GM12878 (cell line): ENCODE measurements around the gene SMIM1. TPM values are rescaled to one million over a fixed set of nuclear protein-coding genes. Genes with fewer than 3 reads are reported as not detected.

Experiments used
- ATAC-seq: fragments of 200-7000 bp; cut with Tn5 transposase; 3 replicates; pipeline ENCODE4 v1.9.1; 2020; ENCODE audit warnings: mild to moderate bottlenecking, moderate library complexity
- BruUV-seq: library from RNA; stranded (reverse); fragments of 400-500 nt; replicated peaks from 2 replicates; lab custom pipeline; 2021; lab: Mats Ljungman, UMichigan
- CTCF ChIA-PET: fragments of 300-600 bp; sonication (Branson Sonifier 250); formaldehyde crosslinking; extraction: SDS; loops from one replicate; lab custom pipeline; 2021; ENCODE audit warnings: inconsistent platforms; lab: Yijun Ruan, JAX
- POLR2A ChIA-PET: fragments of 350-600 bp; formaldehyde crosslinking; extraction: SDS; loops from one replicate; lab custom pipeline; 2021; ENCODE audit warnings: inconsistent platforms; lab: Charles Lee
- RAD21 ChIA-PET: fragments of 300-600 bp; sonication (Branson Sonifier 250); formaldehyde crosslinking; loops from one replicate; lab custom pipeline; 2023; ENCODE audit warnings: antibody characterized with exemption; ENCODE audit not compliant: unreplicated experiment; lab: Charles Lee
- SMC1A ChIA-PET: fragments of 300-600 bp; sonication (Branson Sonifier 250); formaldehyde crosslinking; loops from one replicate; lab custom pipeline; 2023; ENCODE audit not compliant: unreplicated experiment, uncharacterized antibody; lab: Charles Lee
- DNase-seq: peaks from one replicate; pipeline ENCODE4 v3.0.0-alpha.2; 2011; ENCODE audit warnings: low read depth, low spot score
- FAIRE-seq: peaks from 3 replicates; lab custom pipeline; 2011; peaks lifted over from hg19 to GRCh38; lab: Jason Lieb, UNC
- H2AFZ ChIP-seq: 2 replicates; pipeline ENCODE4 v1.6.0; 2011; ENCODE audit warnings: low read depth, low read length, control low read depth; ENCODE audit not compliant: control insufficient read depth
- H3K27ac ChIP-seq: 2 replicates; pipeline ENCODE4 v1.5.1; 2011; ENCODE audit warnings: control low read depth; ENCODE audit not compliant: control insufficient read depth, insufficient read depth
- H3K27me3 ChIP-seq, 2 experiments: replicated peaks in 1 of 2; 2 replicates each; pipeline versions ENCODE4 v1.6.0 to v1.6.1; 2011; ENCODE audit warnings: low read length in 1 of 2; ENCODE audit not compliant: control insufficient read depth in 2 of 2, insufficient read depth in 2 of 2
- H3K36me3 ChIP-seq, 2 experiments: 2 replicates each; pipeline ENCODE4 v1.5.1; 2011; ENCODE audit warnings: low read length in 1 of 2; ENCODE audit not compliant: control insufficient read depth in 2 of 2, insufficient read depth in 2 of 2
- H3K4me1 ChIP-seq: 2 replicates; pipeline ENCODE4 v1.6.1; 2011; ENCODE audit warnings: mild to moderate bottlenecking, low read length, moderate library complexity, mixed read lengths; ENCODE audit not compliant: control insufficient read depth, insufficient read depth
- H3K4me2 ChIP-seq: 2 replicates; pipeline ENCODE4 v1.6.0; 2011; ENCODE audit warnings: control low read depth; ENCODE audit not compliant: control insufficient read depth, insufficient read depth
- H3K4me3 ChIP-seq: fragments of 200-600 bp; sonication (generic); 2 replicates; pipeline ENCODE4 v1.5.1; 2016
- H3K79me2 ChIP-seq: 2 replicates; pipeline ENCODE4 v1.6.0; 2011; ENCODE audit warnings: low read length; ENCODE audit not compliant: control insufficient read depth, insufficient read depth
- H3K9ac ChIP-seq: 2 replicates; pipeline ENCODE4 v1.8.0; 2011; ENCODE audit warnings: low read length, control low read depth, mixed read lengths; ENCODE audit not compliant: control insufficient read depth, insufficient read depth
- H3K9me3 ChIP-seq: replicated peaks from 3 replicates; pipeline ENCODE4 v1.5.1; 2011; ENCODE audit warnings: mild to moderate bottlenecking, low read length; ENCODE audit not compliant: control insufficient read depth, insufficient read depth
- H4K20me1 ChIP-seq: 2 replicates; pipeline ENCODE4 v1.6.0; 2011; ENCODE audit not compliant: control insufficient read depth, insufficient read depth
- ASH2L ChIP-seq: fragments of 300-600, 200-600 bp; sonication (generic); IDR thresholded peaks from 2 replicates; pipeline ENCODE4 v1.6.1; 2017; ENCODE audit warnings: low read depth, mild to moderate bottlenecking, borderline replicate concordance
- ATF7 ChIP-seq: fragments of 450-650 bp; IDR thresholded peaks from 2 replicates; pipeline ENCODE4 v1.6.1; 2016; ENCODE audit warnings: low read depth, mild to moderate bottlenecking
- BCL3 ChIP-seq: IDR thresholded peaks from 2 replicates; pipeline ENCODE4 v1.6.1; 2011; ENCODE audit warnings: borderline replicate concordance, low read depth, mild to moderate bottlenecking, moderate library complexity, low read length; ENCODE audit not compliant: insufficient read depth, poor library complexity, severe bottlenecking
- BRCA1 ChIP-seq: IDR thresholded peaks from 2 replicates; pipeline ENCODE4 v1.6.1; 2011; ENCODE audit warnings: low read depth, low read length, improper control_type of control experiment
- MYB ChIP-seq: fragments of 150-350 bp; IDR thresholded peaks from 2 replicates; pipeline ENCODE4 v1.6.1; 2014; ENCODE audit warnings: mild to moderate bottlenecking, low read depth, low read length, borderline replicate concordance
- PBX3 ChIP-seq: IDR thresholded peaks from 2 replicates; pipeline ENCODE4 v1.6.1; 2011; ENCODE audit warnings: mild to moderate bottlenecking, low read depth, low read length, moderate library complexity; ENCODE audit not compliant: insufficient replicate concordance
- SREBF1 ChIP-seq: IDR thresholded peaks from 2 replicates; pipeline ENCODE4 v1.6.1; 2012; ENCODE audit warnings: mild to moderate bottlenecking, low read length
- ZNF207 ChIP-seq: fragments of 450-650 bp; IDR thresholded peaks from 2 replicates; pipeline ENCODE4 v1.6.1; 2014; ENCODE audit warnings: antibody characterized with exemption, mild to moderate bottlenecking, borderline replicate concordance
- ZSCAN29 ChIP-seq: fragments of 450-650 bp; IDR thresholded peaks from 2 replicates; pipeline ENCODE4 v1.6.1; 2017; ENCODE audit warnings: mild to moderate bottlenecking, moderate library complexity
- WGBS: methylation state at CpG from one replicate; pipeline ENCODE4 v1.1.6; 2016; ENCODE audit warnings: low lambda C conversion rate; ENCODE audit not compliant: insufficient replicate concordance, insufficient coverage; ENCODE audit errors: missing lambda C conversion rate; 5-methylcytosine and 5-hydroxymethylcytosine counted together
- in situ Hi-C: fragments of 300-500 bp; cut with MboI; formaldehyde crosslinking; loops from 9 replicates; pipeline ENCODE4 v1.14.3; 2018; ENCODE audit warnings: mixed read lengths
- intact Hi-C: fragments of 100-400 bp; cut with micrococcal nuclease; formaldehyde crosslinking; loops from one replicate; pipeline ENCODE4 v1.14.2; 2022; ENCODE audit not compliant: unreplicated experiment
- polyA plus RNA-seq, 11 experiments: library from polyadenylated mRNA; depleted of rRNA in 4 of 11; unstranded in 6 of 11; stranded (reverse) in 5 of 11; fragments of >200 nt; fragmentation: Nextera tagmentation in 4 of 11; fragmentation: Illumina TruSeq in 1 of 11; extraction: Ambion mirVana in 4 of 11; extraction: Trizol in 1 of 11; gene quantifications; 1 replicate in 1 of 11; 2 replicates in 10 of 11; pipeline versions ENCODE4 v1.2.1 to v1.2.3, GENCODE V29; 2011 to 2016; ENCODE audit warnings: inconsistent platforms in 2 of 11, missing spikeins in 2 of 11, low read depth in 1 of 11
- total RNA-seq, 4 experiments: library from RNA; depleted of rRNA in 3 of 4; stranded (reverse); fragments of >200 nt in 3 of 4; fragmentation: Illumina TruSeq in 1 of 4; extraction: Trizol in 1 of 4; gene quantifications; 2 replicates each; pipeline versions ENCODE4 v1.2.1 to v1.2.3, GENCODE V29; 2013 to 2021
- TF ChIP-seq, protein P1 (sequence below): fragments of 450-650 bp; formaldehyde crosslinking; IDR thresholded peaks from 2 replicates; pipeline ENCODE4 v1.5.0; 2022; ENCODE audit warnings: mild to moderate bottlenecking, missing genetic modification characterization

The SMIM1 gene
- total and polyA plus RNA-seq, 10 of the 15 experiments (the other 5 are each of a cell fraction or from before 2014, with no cell fraction given), result 0.30 to 0.37 TPM; not detected in 8

- TF ChIP-seq BCL3 (no peak), ZSCAN29 (no peak), PBX3 (no peak)
- TF ChIP-seq, protein P1, sequence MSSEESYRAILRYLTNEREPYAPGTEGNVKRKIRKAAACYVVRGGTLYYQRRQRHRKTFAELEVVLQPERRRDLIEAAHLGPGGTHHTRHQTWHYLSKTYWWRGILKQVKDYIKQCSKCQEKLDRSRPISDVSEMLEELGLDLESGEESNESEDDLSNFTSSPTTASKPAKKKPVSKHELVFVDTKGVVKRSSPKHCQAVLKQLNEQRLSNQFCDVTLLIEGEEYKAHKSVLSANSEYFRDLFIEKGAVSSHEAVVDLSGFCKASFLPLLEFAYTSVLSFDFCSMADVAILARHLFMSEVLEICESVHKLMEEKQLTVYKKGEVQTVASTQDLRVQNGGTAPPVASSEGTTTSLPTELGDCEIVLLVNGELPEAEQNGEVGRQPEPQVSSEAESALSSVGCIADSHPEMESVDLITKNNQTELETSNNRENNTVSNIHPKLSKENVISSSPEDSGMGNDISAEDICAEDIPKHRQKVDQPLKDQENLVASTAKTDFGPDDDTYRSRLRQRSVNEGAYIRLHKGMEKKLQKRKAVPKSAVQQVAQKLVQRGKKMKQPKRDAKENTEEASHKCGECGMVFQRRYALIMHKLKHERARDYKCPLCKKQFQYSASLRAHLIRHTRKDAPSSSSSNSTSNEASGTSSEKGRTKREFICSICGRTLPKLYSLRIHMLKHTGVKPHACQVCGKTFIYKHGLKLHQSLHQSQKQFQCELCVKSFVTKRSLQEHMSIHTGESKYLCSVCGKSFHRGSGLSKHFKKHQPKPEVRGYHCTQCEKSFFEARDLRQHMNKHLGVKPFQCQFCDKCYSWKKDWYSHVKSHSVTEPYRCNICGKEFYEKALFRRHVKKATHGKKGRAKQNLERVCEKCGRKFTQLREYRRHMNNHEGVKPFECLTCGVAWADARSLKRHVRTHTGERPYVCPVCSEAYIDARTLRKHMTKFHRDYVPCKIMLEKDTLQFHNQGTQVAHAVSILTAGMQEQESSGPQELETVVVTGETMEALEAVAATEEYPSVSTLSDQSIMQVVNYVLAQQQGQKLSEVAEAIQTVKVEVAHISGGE, result no peak
Measured at GRCh38 chr1:3736708-3737107, 35.8 kb upstream of the SMIM1 start (continued).

GRCh38 chr1:3738943-3739342 lies 33.6 kb upstream of the SMIM1 start:
- TSS peak; percentile 51 for BruUV-seq
- H3K27ac ChIP-seq, result no peak overlapping the region
- H3K36me3 ChIP-seq, result peaks cover 3 to 10% of the 10 kb centered on the region in 2 experiments; a peak in 3 of 4 replicates
- no peaks in the 10 kb centered on the region for H3K4me1 ChIP-seq
- no peak for TF ChIP-seq MYB
- no peak for TF ChIP-seq ZNF207
- TF ChIP-seq ATF7, result no peak
- TF ChIP-seq ASH2L, result no peak
- TF ChIP-seq SREBF1, result no peak
- TF ChIP-seq BRCA1, result no peak
- no peaks in the 10 kb centered on the region for H3K9me3 ChIP-seq
- no peaks in the 10 kb centered on the region for H4K20me1 ChIP-seq
- no peaks in the 10 kb centered on the region for H3K79me2 ChIP-seq
- no peak for ATAC-seq
- intact Hi-C loops (no loop called here), in situ Hi-C loops (no loop called here)
- no peaks in the 10 kb centered on the region for H3K27me3 ChIP-seq
- H3K9ac ChIP-seq, result no peak overlapping the region
- 95% methylated on average over 12 of the region's 12 CpGs for WGBS
- RAD21 ChIA-PET, result no interaction called here
- no peak for FAIRE-seq
- H3K4me3 ChIP-seq, result no peak overlapping the region
- H2AFZ ChIP-seq, result no peak overlapping the region
- POLR2A ChIA-PET, result no interaction called here
- SMC1A ChIA-PET, result no interaction called here
- DNase-seq, result no peak
- CTCF ChIA-PET, result no interaction called here
- H3K4me2 ChIP-seq, result no peak overlapping the region
